DND-41 (cell line): ENCODE data around the gene BICDL1.

ENCODE experiments used
- ATAC-seq: fragments of 200-7000 bp; cut with Tn5 transposase; 3 replicates; pipeline ENCODE4 v1.9.1; 2021; ENCODE audit warnings: low read depth; ENCODE audit not compliant: insufficient read depth
- DNase-seq: peaks from one replicate; pipeline ENCODE4 v3.0.0-alpha.2; 2020
- H2AFZ ChIP-seq: 2 replicates; pipeline ENCODE4 v1.6.0; 2012; ENCODE audit warnings: low read depth, low read length
- H3K27ac ChIP-seq: 2 replicates; pipeline ENCODE4 v1.5.1; 2012; ENCODE audit warnings: low read length, inconsistent platforms
- H3K27me3 ChIP-seq: fragments of 200-600 bp; sonication (generic); 2 replicates; pipeline ENCODE4 v1.6.0; 2012; ENCODE audit warnings: low read length, mild to moderate bottlenecking, inconsistent platforms; ENCODE audit not compliant: insufficient read depth, poor library complexity
- H3K36me3 ChIP-seq: 2 replicates; pipeline ENCODE4 v1.5.1; 2012; ENCODE audit warnings: low read length, inconsistent platforms; ENCODE audit not compliant: insufficient read depth
- H3K4me1 ChIP-seq: 2 replicates; pipeline ENCODE4 v1.5.1; 2012; ENCODE audit warnings: mild to moderate bottlenecking, low read length; ENCODE audit not compliant: insufficient read depth
- H3K4me2 ChIP-seq: 2 replicates; pipeline ENCODE4 v1.6.0; 2012; ENCODE audit warnings: mild to moderate bottlenecking, moderate library complexity, low read length, inconsistent platforms; ENCODE audit not compliant: insufficient read depth
- H3K4me3 ChIP-seq, 2 experiments: fragments of 200-600 bp in 1 of 2; shearing (Covaris generic) in 1 of 2; 2 replicates each; pipeline ENCODE4 v1.5.1; 2012 to 2016; ENCODE audit warnings: inconsistent platforms in 2 of 2, low read length in 2 of 2, mild to moderate bottlenecking in 2 of 2, low read depth in 1 of 2, moderate library complexity in 1 of 2
- H3K79me2 ChIP-seq: 2 replicates; pipeline ENCODE4 v1.6.0; 2012; ENCODE audit warnings: low read length, inconsistent platforms; ENCODE audit not compliant: insufficient read depth
- H3K9ac ChIP-seq: 2 replicates; pipeline ENCODE4 v1.6.0; 2012; ENCODE audit warnings: low read depth, mild to moderate bottlenecking, inconsistent platforms, low read length, moderate library complexity
- H3K9me3 ChIP-seq: 2 replicates; pipeline ENCODE4 v1.5.1; 2012; ENCODE audit warnings: low read length, moderate library complexity, mild to moderate bottlenecking, inconsistent platforms; ENCODE audit not compliant: insufficient read depth, severe bottlenecking
- H4K20me1 ChIP-seq: 2 replicates; pipeline ENCODE4 v1.6.0; 2012; ENCODE audit warnings: low read length; ENCODE audit not compliant: insufficient read depth
- CTCF ChIP-seq: IDR thresholded peaks from 2 replicates; pipeline ENCODE4 v1.5.1; 2012; ENCODE audit warnings: borderline replicate concordance, low read length, moderate library complexity, mild to moderate bottlenecking; ENCODE audit not compliant: poor library complexity, severe bottlenecking; ENCODE audit errors: extremely low read depth
- EZH2 ChIP-seq: IDR thresholded peaks from 3 replicates; pipeline ENCODE4 v1.6.1; 2012; ENCODE audit warnings: borderline replicate concordance, low read depth, mild to moderate bottlenecking, moderate library complexity, low read length, inconsistent platforms; ENCODE audit not compliant: severe bottlenecking

The BICDL1 gene

GRCh38 chr12:119992129-119992705 lies 3.2 kb downstream of the BICDL1 start:
- Histone ChIP-seq H3K4me1 (peaks cover 18% of the 10 kb centered on the region), H3K9me3 (no peaks in the 10 kb centered on the region), H3K4me3 (no peak overlapping the region), H3K36me3 (no peaks in the 10 kb centered on the region), H3K27ac (no peak overlapping the region), H3K4me2 (no peak overlapping the region), H3K9ac (no peak overlapping the region), H2AFZ (no peak overlapping the region), H3K27me3 (peaks cover 18% of the 10 kb centered on the region), H4K20me1 (peaks cover 6% of the 10 kb centered on the region; the same call in 1 of the 2 replicates), H3K79me2 (no peaks in the 10 kb centered on the region)
- TF ChIP-seq EZH2: no peak
- no peak for TF ChIP-seq CTCF
- ATAC-seq: no peak
- no peak for DNase-seq

GRCh38 chr12:119994892-119995658 lies 6.0 kb downstream of the BICDL1 start:
- H3K27me3 ChIP-seq: peaks cover 2% of the 10 kb centered on the region
- H3K27ac ChIP-seq: no peak overlapping the region
- H2AFZ ChIP-seq: no peak overlapping the region
- H3K9me3 ChIP-seq: no peaks in the 10 kb centered on the region
- peaks cover 6% of the 10 kb centered on the region for H3K4me1 ChIP-seq
- DNase-seq (no peak), ATAC-seq (no peak)
- H3K79me2 ChIP-seq: no peaks in the 10 kb centered on the region
- H3K4me3 ChIP-seq: no peak overlapping the region
- H3K4me2 ChIP-seq: no peak overlapping the region
- TF ChIP-seq EZH2: no peak
- no peak for TF ChIP-seq CTCF
- peaks cover 6% of the 10 kb centered on the region; the same call in 1 of the 2 replicates for H4K20me1 ChIP-seq
- no peaks in the 10 kb centered on the region for H3K36me3 ChIP-seq
- no peak overlapping the region for H3K9ac ChIP-seq

GRCh38 chr12:119996417-119996816 lies 7.4 kb downstream of the BICDL1 start:
- H3K4me2 ChIP-seq: no peak overlapping the region
- DNase-seq: no peak
- H3K36me3 ChIP-seq: no peaks in the 10 kb centered on the region
- H2AFZ ChIP-seq: no peak overlapping the region
- H3K4me3 ChIP-seq: no peak overlapping the region
- TF ChIP-seq EZH2 (no peak), CTCF (no peak)
- no peaks in the 10 kb centered on the region for H3K79me2 ChIP-seq
- no peak for ATAC-seq
- H3K27ac ChIP-seq: no peak overlapping the region
- H3K9me3 ChIP-seq: no peaks in the 10 kb centered on the region
- H3K4me1 ChIP-seq: no peaks in the 10 kb centered on the region
- no peaks in the 10 kb centered on the region; the same call in 1 of the 2 replicates for H4K20me1 ChIP-seq
- H3K27me3 ChIP-seq: no peaks in the 10 kb centered on the region
- no peak overlapping the region for H3K9ac ChIP-seq
